Uterus (tissue), 4 donors: ENCODE results near the gene PCDHA10. TPM values are rescaled to one million over a fixed set of nuclear protein-coding genes. Genes with fewer than 3 reads are reported as not detected.
"Not testable (repeated sequence)": the region's sequence is repeated elsewhere in the genome, so short reads cannot be mapped to it uniquely, and the experiment has no call there.

Source experiments
- DNase-seq, 2 donors: peaks; one replicate each; pipeline ENCODE4 v3.0.0-alpha.2; 2019 to 2020
- H3K27ac ChIP-seq, 2 donors: fragments of 200-600 bp; sonication (generic); 1 replicate in 1 of 2; 2 replicates in 1 of 2; pipeline ENCODE4 v1.5.1; 2016 to 2018
- H3K27me3 ChIP-seq, 2 donors: fragments of 200-600 bp; sonication (generic); one replicate each; pipeline ENCODE4 v1.5.1; 2018 to 2019; ENCODE audit warnings: control low read depth in 1 of 2
- H3K36me3 ChIP-seq, 2 donors: fragments of 200-600 bp; sonication (generic); one replicate each; pipeline ENCODE4 v1.5.1; 2019; ENCODE audit warnings: control low read depth in 1 of 2
- H3K4me1 ChIP-seq, 2 donors: fragments of 200-600 bp; sonication (generic); one replicate each; pipeline ENCODE4 v1.5.1; 2018 to 2019; ENCODE audit warnings: control low read depth in 1 of 2
- H3K4me3 ChIP-seq, 2 donors: fragments of 200-600 bp; sonication (generic); 1 replicate in 1 of 2; 2 replicates in 1 of 2; pipeline ENCODE4 v1.5.1; 2018 to 2019; ENCODE audit warnings: mild to moderate bottlenecking in 1 of 2
- H3K9me3 ChIP-seq, 2 donors: fragments of 200-600 bp; sonication (generic); one replicate each; pipeline ENCODE4 v1.5.1; 2019; ENCODE audit warnings: control low read depth in 1 of 2
- POLR2A ChIP-seq, 2 donors: fragments of 450-650 bp; IDR thresholded peaks; one replicate each; pipeline ENCODE4 v1.6.1; 2016; ENCODE audit warnings: antibody characterized with exemption in 2 of 2, mild to moderate bottlenecking in 1 of 2, moderate library complexity in 1 of 2
- intact Hi-C: fragments of 100-400 bp; cut with DNase I; formaldehyde crosslinking; loops from one replicate; pipeline ENCODE4 v1.15.1; 2023; ENCODE audit warnings: low total_unique reads
- total RNA-seq, 4 donors: library from RNA; depleted of rRNA in 3 of 4; stranded (reverse); fragments of >200 nt in 3 of 4; gene quantifications; one replicate each; pipeline versions ENCODE4 v1.1.0 to v1.2.4, GENCODE V29; 2014 to 2023
- TF ChIP-seq, protein P1 (sequence below), 4 experiments: fragments of 200-600 bp in 2 of 4; fragments of 450-650 bp in 2 of 4; sonication (generic) in 2 of 4; IDR thresholded peaks; one replicate each; pipeline ENCODE4 v1.5.1; 2016 to 2019; ENCODE audit warnings: antibody characterized with exemption in 4 of 4, mild to moderate bottlenecking in 2 of 4, moderate library complexity in 1 of 4
- donor health status: DM: yes; HTN: yes; CAD: no.

Gene PCDHA10
- total RNA-seq, 4 donors from 2014 or later, result under 0.01 to 3.1 (median 1.6) TPM

DNA sequence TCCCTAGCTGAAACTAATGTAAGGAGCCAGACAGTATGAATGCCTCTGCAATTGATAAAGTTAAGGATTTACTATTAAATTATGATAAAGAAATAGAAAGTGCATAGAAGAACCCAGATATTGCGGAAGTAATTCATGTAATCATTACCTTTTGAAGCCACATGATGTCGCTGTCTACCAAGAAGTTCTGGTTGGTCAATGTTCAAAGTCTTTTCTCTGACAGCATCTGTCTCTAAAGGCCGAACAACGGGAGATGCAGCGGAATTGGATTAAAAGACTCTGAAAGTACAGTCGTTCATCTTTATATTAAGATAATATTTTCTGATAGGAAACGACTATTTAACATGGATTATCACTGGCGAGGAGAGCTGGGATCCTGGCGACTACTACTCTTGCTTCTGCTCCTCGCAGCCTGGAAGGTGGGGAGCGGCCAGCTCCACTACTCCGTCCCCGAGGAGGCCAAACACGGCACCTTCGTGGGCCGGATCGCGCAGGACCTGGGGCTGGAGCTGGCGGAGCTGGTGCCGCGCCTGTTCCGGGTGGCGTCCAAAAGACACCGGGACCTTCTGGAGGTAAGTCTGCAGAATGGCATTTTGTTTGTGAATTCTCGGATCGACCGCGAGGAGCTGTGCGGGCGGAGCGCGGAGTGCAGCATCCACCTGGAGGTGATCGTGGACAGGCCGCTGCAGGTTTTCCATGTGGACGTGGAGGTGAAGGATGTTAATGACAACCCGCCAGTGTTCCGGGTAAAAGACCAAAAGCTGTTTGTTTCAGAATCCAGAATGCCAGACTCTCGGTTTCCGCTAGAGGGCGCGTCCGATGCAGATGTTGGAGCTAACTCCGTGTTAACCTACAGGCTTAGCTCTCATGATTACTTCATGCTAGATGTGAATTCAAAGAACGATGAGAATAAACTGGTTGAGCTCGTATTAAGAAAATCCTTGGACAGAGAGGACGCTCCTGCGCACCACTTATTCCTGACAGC is 14.4 kb upstream of the PCDHA10 start, which contains the start of gene PCDHA8:
Gene PCDHA8 (plus strand): TSS at position 210 of the 985 bp plus-strand sequence. CDS start 135 bp downstream, at position 345.
- H3K27me3 ChIP-seq, result peaks cover 0 to 3% of the 10 kb centered on the region in 2 donors
- H3K4me3 ChIP-seq, result no peak within 1 kb of the TSS
- peak in 1 of 2 donors; percentile 15 for DNase-seq
- TF ChIP-seq, protein P1, sequence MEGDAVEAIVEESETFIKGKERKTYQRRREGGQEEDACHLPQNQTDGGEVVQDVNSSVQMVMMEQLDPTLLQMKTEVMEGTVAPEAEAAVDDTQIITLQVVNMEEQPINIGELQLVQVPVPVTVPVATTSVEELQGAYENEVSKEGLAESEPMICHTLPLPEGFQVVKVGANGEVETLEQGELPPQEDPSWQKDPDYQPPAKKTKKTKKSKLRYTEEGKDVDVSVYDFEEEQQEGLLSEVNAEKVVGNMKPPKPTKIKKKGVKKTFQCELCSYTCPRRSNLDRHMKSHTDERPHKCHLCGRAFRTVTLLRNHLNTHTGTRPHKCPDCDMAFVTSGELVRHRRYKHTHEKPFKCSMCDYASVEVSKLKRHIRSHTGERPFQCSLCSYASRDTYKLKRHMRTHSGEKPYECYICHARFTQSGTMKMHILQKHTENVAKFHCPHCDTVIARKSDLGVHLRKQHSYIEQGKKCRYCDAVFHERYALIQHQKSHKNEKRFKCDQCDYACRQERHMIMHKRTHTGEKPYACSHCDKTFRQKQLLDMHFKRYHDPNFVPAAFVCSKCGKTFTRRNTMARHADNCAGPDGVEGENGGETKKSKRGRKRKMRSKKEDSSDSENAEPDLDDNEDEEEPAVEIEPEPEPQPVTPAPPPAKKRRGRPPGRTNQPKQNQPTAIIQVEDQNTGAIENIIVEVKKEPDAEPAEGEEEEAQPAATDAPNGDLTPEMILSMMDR (IDR thresholded peaks at IDR 0.05), result peak in 1 of 4 experiments; percentile 9
- TF ChIP-seq POLR2A (IDR thresholded peaks at IDR 0.05), result no peak
- no peaks in the 10 kb centered on the region for H3K36me3 ChIP-seq
- no peak within 1 kb of the TSS for H3K27ac ChIP-seq
- intact Hi-C loops, result no loop called here
- H3K9me3 ChIP-seq, result peaks cover 0 to 6% of the 10 kb centered on the region in 2 donors
- H3K4me1 ChIP-seq, result no peaks in the 10 kb centered on the region

DNA sequence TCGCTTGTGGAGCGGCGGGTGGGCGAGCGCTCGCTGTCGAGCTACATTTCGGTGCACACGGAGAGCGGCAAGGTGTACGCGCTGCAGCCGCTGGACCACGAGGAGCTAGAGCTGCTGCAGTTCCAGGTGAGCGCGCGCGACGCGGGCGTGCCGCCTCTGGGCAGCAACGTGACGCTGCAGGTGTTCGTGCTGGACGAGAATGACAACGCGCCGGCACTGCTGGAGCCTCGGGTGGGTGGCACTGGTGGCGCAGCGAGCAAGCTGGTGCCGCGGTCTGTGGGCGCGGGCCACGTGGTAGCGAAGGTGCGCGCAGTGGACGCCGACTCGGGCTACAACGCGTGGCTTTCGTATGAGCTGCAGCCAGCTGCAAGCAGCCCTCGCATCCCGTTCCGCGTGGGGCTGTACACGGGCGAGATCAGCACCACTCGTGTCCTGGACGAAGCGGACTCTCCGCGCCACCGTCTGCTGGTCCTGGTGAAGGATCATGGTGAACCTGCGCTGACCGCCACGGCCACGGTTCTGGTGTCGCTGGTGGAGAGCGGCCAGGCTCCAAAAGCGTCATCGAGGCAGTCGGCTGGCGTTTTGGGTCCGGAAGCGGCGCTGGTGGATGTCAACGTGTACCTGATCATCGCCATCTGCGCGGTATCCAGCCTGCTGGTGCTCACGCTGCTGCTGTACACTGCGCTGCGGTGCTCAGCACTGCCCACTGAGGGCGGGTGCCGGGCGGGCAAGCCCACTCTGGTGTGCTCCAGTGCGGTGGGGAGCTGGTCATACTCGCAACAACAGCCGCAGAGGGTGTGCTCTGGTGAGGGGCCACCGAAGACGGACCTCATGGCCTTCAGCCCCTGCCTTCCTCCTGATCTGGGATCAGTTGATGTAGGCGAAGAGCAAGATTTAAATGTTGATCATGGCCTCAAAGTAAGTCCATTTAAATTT is 12.6 kb upstream of the PCDHA10 start:
- no peaks in the 10 kb centered on the region for H3K27me3 ChIP-seq
- TF ChIP-seq, protein P1 (IDR thresholded peaks at IDR 0.05), result no peak
- TF ChIP-seq POLR2A (IDR thresholded peaks at IDR 0.05), result no peak
- DNase-seq, result no peak
- no peak overlapping the region for H3K4me3 ChIP-seq
- no peaks in the 10 kb centered on the region for H3K36me3 ChIP-seq
- no peak overlapping the region for H3K27ac ChIP-seq
- intact Hi-C loops, result no loop called here
- peaks cover 0 to 6% of the 10 kb centered on the region in 2 donors for H3K9me3 ChIP-seq
- H3K4me1 ChIP-seq, result no peaks in the 10 kb centered on the region

DNA sequence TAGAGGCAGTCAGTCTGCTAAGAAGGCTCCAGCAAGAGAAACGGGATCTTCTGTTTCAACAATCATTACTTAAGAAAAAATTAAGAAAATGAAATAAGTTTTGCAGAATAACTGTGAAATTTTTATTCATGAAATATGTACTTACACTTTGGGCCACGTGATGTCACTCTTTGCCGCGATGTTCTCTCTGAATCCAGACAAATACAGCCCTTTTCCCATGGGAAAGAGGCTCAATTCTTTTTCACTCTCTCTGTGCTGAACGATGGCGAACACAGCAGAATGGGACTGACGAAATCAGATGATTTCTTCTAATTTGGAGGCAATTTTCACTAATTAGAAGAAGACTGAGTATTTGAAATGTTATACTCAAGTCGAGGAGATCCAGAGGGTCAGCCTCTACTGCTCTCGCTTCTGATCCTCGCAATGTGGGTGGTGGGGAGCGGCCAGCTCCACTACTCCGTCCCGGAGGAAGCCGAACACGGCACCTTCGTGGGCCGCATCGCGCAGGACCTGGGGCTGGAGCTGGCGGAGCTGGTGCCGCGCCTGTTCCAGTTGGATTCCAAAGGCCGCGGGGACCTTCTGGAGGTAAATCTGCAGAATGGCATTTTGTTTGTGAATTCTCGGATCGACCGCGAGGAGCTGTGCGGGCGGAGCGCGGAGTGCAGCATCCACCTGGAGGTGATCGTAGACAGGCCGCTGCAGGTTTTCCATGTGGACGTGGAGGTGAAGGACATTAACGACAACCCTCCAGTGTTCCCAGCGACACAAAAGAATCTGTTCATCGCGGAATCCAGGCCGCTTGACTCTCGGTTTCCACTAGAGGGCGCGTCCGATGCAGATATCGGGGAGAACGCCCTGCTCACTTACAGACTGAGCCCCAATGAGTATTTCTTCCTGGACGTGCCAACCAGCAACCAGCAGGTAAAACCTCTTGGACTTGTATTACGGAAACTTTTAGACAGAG is 7.3 kb upstream of the PCDHA10 start, which contains the start of gene PCDHA9:
Gene PCDHA9 (plus strand): TSS at position 244 of the 964 bp plus-strand sequence. CDS start 114 bp downstream, at position 358.
- H3K36me3 ChIP-seq, H3K27me3 ChIP-seq, intact Hi-C loops, H3K4me3 ChIP-seq, H3K4me1 ChIP-seq, DNase-seq, H3K9me3 ChIP-seq, H3K27ac ChIP-seq: not testable (repeated sequence)

DNA sequence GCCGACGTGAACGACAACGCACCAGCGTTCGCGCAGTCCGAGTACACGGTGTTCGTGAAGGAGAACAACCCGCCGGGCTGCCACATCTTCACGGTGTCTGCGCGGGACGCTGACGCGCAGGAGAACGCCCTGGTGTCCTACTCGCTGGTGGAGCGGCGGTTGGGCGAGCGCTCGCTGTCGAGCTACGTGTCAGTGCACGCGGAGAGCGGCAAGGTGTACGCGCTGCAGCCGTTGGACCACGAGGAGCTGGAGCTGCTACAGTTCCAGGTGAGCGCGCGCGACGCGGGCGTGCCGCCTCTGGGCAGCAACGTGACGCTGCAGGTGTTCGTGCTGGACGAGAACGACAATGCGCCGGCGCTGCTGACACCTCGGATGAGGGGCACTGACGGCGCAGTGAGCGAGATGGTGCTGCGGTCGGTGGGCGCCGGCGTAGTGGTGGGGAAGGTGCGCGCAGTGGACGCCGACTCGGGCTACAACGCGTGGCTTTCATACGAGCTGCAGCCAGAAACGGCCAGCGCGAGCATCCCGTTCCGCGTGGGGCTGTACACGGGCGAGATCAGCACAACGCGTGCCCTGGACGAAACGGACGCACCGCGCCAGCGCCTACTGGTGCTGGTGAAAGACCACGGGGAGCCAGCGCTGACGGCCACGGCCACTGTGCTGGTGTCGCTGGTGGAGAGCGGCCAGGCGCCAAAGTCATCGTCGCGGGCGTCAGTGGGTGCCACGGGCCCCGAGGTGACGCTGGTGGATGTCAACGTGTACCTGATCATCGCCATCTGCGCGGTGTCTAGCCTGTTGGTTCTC is 5.7 kb upstream of the PCDHA10 start:
- H3K36me3 ChIP-seq, H3K27me3 ChIP-seq, intact Hi-C loops, DNase-seq, H3K4me1 ChIP-seq, H3K9me3 ChIP-seq, H3K4me3 ChIP-seq, H3K27ac ChIP-seq: not testable (repeated sequence)
